Measurements from ENCODE around the gene TMTC4. TPM values are rescaled to one million over a fixed set of nuclear protein-coding genes. Genes with fewer than 3 reads are reported as not detected.

Gene TMTC4
- total RNA-seq, 1 experiment from 2014 or later: 28.1 TPM

GRCh38 chr13:100650326-100650725, 24.3 kb downstream of the TMTC4 start:
- H2BK15ac ChIP-seq (ENCODE audit: low read depth, low read length): no peak overlapping the region
- no peak overlapping the region for H2BK120ac ChIP-seq (ENCODE audit: low read depth, low read length, poor library complexity, severe bottlenecking)
- H3K9me3 Mint-ChIP-seq: no peaks in the 10 kb centered on the region
- H3K56ac ChIP-seq (ENCODE audit: insufficient read length, low read depth, low read length): no peak overlapping the region
- no peaks in the 10 kb centered on the region for H3K27me3 Mint-ChIP-seq (ENCODE audit: low read depth)
- no peaks in the 10 kb centered on the region for H3K23me2 ChIP-seq (ENCODE audit: insufficient read length, low read depth, low read length, poor library complexity, severe bottlenecking)
- no peak overlapping the region for H3K27ac ChIP-seq (ENCODE audit: insufficient read length, low read depth, low read length)
- no peak overlapping the region for H4K5ac ChIP-seq (ENCODE audit: insufficient read length, low read depth, low read length)
- H2BK5ac ChIP-seq (ENCODE audit: insufficient read length, low read length): no peak overlapping the region
- no peak overlapping the region for H4K91ac ChIP-seq (ENCODE audit: insufficient read length, low read depth, low read length)
- no peak overlapping the region for H3K9ac ChIP-seq (ENCODE audit: extremely low read depth, insufficient read length, low read length)
- no peak overlapping the region for H3K4ac ChIP-seq (ENCODE audit: low read depth, low read length)
- no peak for TF ChIP-seq CTCF (conservative IDR thresholded peaks at IDR 0.05)
- peak overlapping the region; percentile 3 to 32 (median 19); a peak in 2 of 7 replicates for H3K27ac Mint-ChIP-seq
- H3K79me2 ChIP-seq (ENCODE audit: insufficient read depth, low read length): no peaks in the 10 kb centered on the region
- no peak overlapping the region for H2BK20ac ChIP-seq (ENCODE audit: low read depth, low read length, poor library complexity, severe bottlenecking)
- DNase-seq: no peak
- H3K23ac ChIP-seq (ENCODE audit: insufficient read length, low read depth, low read length): no peak overlapping the region
- H3T11ph ChIP-seq (ENCODE audit: low read length): no peak overlapping the region
- no peak overlapping the region for H3K14ac ChIP-seq (ENCODE audit: insufficient read depth, low read length)
- H2AFZ ChIP-seq (ENCODE audit: low read length): no peak overlapping the region
- no peak overlapping the region for H2BK12ac ChIP-seq (ENCODE audit: insufficient read length, low read depth, low read length)
- no peaks in the 10 kb centered on the region for H3K27me3 ChIP-seq (ENCODE audit: insufficient read depth, low read length)
- H3K18ac ChIP-seq (ENCODE audit: insufficient read length, low read depth, low read length): no peak overlapping the region
- no peak overlapping the region for H4K8ac ChIP-seq (replicated peaks; ENCODE audit: insufficient read length, low read depth, low read length)
- H3K4me2 ChIP-seq (ENCODE audit: insufficient read depth, insufficient read length, low read length): no peak overlapping the region
- no peaks in the 10 kb centered on the region for H4K20me1 ChIP-seq (ENCODE audit: control insufficient read depth, insufficient read depth, insufficient read length)
- no CpG with 5 or more reads among the region's 14 CpGs for WGBS (ENCODE audit: extremely low coverage, insufficient read length, low lambda C conversion rate)
- no peak overlapping the region for H2AK5ac ChIP-seq (ENCODE audit: insufficient read length, low read length)
- peaks cover 16 to 32% (median 29%) of the 10 kb centered on the region in 3 experiments for H3K36me3 Mint-ChIP-seq (ENCODE audit: insufficient read depth in 1 of 3, low read depth in 3 of 3)
- no peaks in the 10 kb centered on the region for H3K9me3 ChIP-seq (ENCODE audit: control insufficient read depth, low read depth, low read length)
- H3K79me1 ChIP-seq (ENCODE audit: insufficient read depth, low read depth, low read length, poor library complexity, severe bottlenecking): no peaks in the 10 kb centered on the region
- no peak overlapping the region for H3K4me3 Mint-ChIP-seq
- H3K4me1 Mint-ChIP-seq: peaks cover 9 to 10% of the 10 kb centered on the region in 2 experiments
- H3K4me1 ChIP-seq (ENCODE audit: insufficient read depth, low read length): no peaks in the 10 kb centered on the region
